ENCODE measurements around the gene ATP4A. TPM values are rescaled to one million over a fixed set of nuclear protein-coding genes. Genes with fewer than 3 reads are reported as not detected.

ATP4A gene
- total RNA-seq, 2 donors from 2014 or later, result 1.9 TPM; not detected in 1

GRCh38 chr19:35592226-35592625 lies 28.8 kb upstream of the ATP4A start:
- no peak overlapping the region for H3K4me3 ChIP-seq
- no peak overlapping the region for H3K27ac ChIP-seq
- H3K36me3 ChIP-seq, result no peaks in the 10 kb centered on the region
- WGBS, result 21% methylated on average over 8 of the region's 8 CpGs
- TF ChIP-seq, protein P1, sequence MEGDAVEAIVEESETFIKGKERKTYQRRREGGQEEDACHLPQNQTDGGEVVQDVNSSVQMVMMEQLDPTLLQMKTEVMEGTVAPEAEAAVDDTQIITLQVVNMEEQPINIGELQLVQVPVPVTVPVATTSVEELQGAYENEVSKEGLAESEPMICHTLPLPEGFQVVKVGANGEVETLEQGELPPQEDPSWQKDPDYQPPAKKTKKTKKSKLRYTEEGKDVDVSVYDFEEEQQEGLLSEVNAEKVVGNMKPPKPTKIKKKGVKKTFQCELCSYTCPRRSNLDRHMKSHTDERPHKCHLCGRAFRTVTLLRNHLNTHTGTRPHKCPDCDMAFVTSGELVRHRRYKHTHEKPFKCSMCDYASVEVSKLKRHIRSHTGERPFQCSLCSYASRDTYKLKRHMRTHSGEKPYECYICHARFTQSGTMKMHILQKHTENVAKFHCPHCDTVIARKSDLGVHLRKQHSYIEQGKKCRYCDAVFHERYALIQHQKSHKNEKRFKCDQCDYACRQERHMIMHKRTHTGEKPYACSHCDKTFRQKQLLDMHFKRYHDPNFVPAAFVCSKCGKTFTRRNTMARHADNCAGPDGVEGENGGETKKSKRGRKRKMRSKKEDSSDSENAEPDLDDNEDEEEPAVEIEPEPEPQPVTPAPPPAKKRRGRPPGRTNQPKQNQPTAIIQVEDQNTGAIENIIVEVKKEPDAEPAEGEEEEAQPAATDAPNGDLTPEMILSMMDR (IDR thresholded peaks at IDR 0.05), result peak in 3 of 4 experiments; percentile 27 to 38 (median 33)
- no peak for TF ChIP-seq POLR2A (IDR thresholded peaks at IDR 0.05)
- intact Hi-C loops (cut with DNase I), result no loop called here
- peak; percentile 11 for DNase-seq (ENCODE audit: low spot score)
- no peaks in the 10 kb centered on the region for H3K27me3 ChIP-seq (replicated peaks; ENCODE audit: insufficient read depth)
- no peaks in the 10 kb centered on the region for H3K9me3 ChIP-seq
- H3K4me1 ChIP-seq (replicated peaks), result no peaks in the 10 kb centered on the region

GRCh38 chr19:35590875-35591274 lies 27.4 kb upstream of the ATP4A start:
- 75% methylated on average over 3 of the region's 3 CpGs for WGBS
- Histone ChIP-seq H3K4me1 (replicated peaks) (no peaks in the 10 kb centered on the region), H3K27ac (no peak overlapping the region), H3K9me3 (no peaks in the 10 kb centered on the region), H3K27me3 (replicated peaks; ENCODE audit: insufficient read depth) (no peaks in the 10 kb centered on the region), H3K36me3 (no peaks in the 10 kb centered on the region), H3K4me3 (no peak overlapping the region)
- intact Hi-C loops (cut with DNase I), result no loop called here
- DNase-seq (ENCODE audit: low spot score), result no peak
- TF ChIP-seq, protein P1 (IDR thresholded peaks at IDR 0.05), result no peak

GRCh38 chr19:35587321-35587720 lies 23.9 kb upstream of the ATP4A start:
- Histone ChIP-seq H3K27ac (no peak overlapping the region), H3K9me3 (no peaks in the 10 kb centered on the region), H3K4me1 (replicated peaks) (no peaks in the 10 kb centered on the region), H3K36me3 (no peaks in the 10 kb centered on the region), H3K4me3 (no peak overlapping the region), H3K27me3 (replicated peaks; ENCODE audit: insufficient read depth) (no peaks in the 10 kb centered on the region)
- no peak for TF ChIP-seq POLR2A (IDR thresholded peaks at IDR 0.05)
- TF ChIP-seq, protein P1 (IDR thresholded peaks at IDR 0.05), result no peak
- no peak for TF ChIP-seq POLR2AphosphoS5 (IDR thresholded peaks at IDR 0.05)
- intact Hi-C loops (cut with DNase I), result no loop called here
- WGBS, result 43% methylated on average over 1 of the region's 1 CpG
- DNase-seq (ENCODE audit: low spot score), result no peak

- no peaks in the 10 kb centered on the region for H3K4me1 ChIP-seq (replicated peaks)
- H3K36me3 ChIP-seq, result no peaks in the 10 kb centered on the region
- H3K4me3 ChIP-seq, result no peak within 1 kb of the TSS
- DNase-seq (ENCODE audit: low spot score), result no peak
- intact Hi-C loops (cut with DNase I), result no loop called here
- H3K27ac ChIP-seq, result no peak within 1 kb of the TSS
- H3K9me3 ChIP-seq, result no peaks in the 10 kb centered on the region
- H3K27me3 ChIP-seq (replicated peaks; ENCODE audit: insufficient read depth), result no peaks in the 10 kb centered on the region
- 34% methylated on average over 12 of the region's 16 CpGs for WGBS
- TF ChIP-seq POLR2A (IDR thresholded peaks at IDR 0.05) (no peak), POLR2AphosphoS5 (IDR thresholded peaks at IDR 0.05) (no peak)
- TF ChIP-seq, protein P1 (IDR thresholded peaks at IDR 0.05), result no peak
These were observed 22.4 kb upstream of the ATP4A start, which contains the start of gene PMIS2 for GRCh38 chr19:35585848-35586247. TSS of gene PMIS2 (plus strand) at chr19:35586173. CDS start at chr19:35586260, 87 bp downstream.

- H3K27ac ChIP-seq, result no peak overlapping the region
- no peak overlapping the region for H3K4me3 ChIP-seq
- no peaks in the 10 kb centered on the region for H3K27me3 ChIP-seq (replicated peaks; ENCODE audit: insufficient read depth)
- H3K36me3 ChIP-seq, result no peaks in the 10 kb centered on the region
- TF ChIP-seq POLR2AphosphoS5 (IDR thresholded peaks at IDR 0.05) (no peak), POLR2A (IDR thresholded peaks at IDR 0.05) (no peak)
- TF ChIP-seq, protein P1 (IDR thresholded peaks at IDR 0.05), result no peak
- DNase-seq (ENCODE audit: low spot score), result no peak
- 75% methylated on average over 1 of the region's 1 CpG for WGBS
- H3K4me1 ChIP-seq (replicated peaks), result no peaks in the 10 kb centered on the region
- H3K9me3 ChIP-seq, result no peaks in the 10 kb centered on the region
- intact Hi-C loops (cut with DNase I), result no loop called here
These were observed 19.3 kb upstream of the ATP4A start for GRCh38 chr19:35582760-35583159.
